GM06990 (cell line): ENCODE data around the gene ALG9.
"Not testable (repeated sequence)": the region's sequence is repeated elsewhere in the genome, so short reads cannot be mapped to it uniquely, and the experiment has no call there.

Experiments
- DNase-seq: peaks from one replicate; pipeline ENCODE4 v3.0.0-alpha.2; 2011; ENCODE audit not compliant: insufficient read length; ENCODE audit errors: extremely low read depth
- H3K27me3 ChIP-seq: replicated peaks from 2 replicates; pipeline ENCODE4 v1.6.0; 2011; ENCODE audit warnings: low read length; ENCODE audit not compliant: control insufficient read depth, insufficient read depth
- H3K36me3 ChIP-seq: 2 replicates; pipeline ENCODE4 v1.5.1; 2011; ENCODE audit warnings: low read length; ENCODE audit not compliant: control insufficient read depth, insufficient read depth
- H3K4me3 ChIP-seq: replicated peaks from 2 replicates; pipeline ENCODE4 v1.5.1; 2011; ENCODE audit warnings: low read depth, mild to moderate bottlenecking, control low read depth, low read length
- CTCF ChIP-seq: IDR thresholded peaks from 2 replicates; pipeline ENCODE4 v1.5.1; 2011; ENCODE audit warnings: low read length, control low read depth, mild to moderate bottlenecking, inconsistent platforms; ENCODE audit not compliant: insufficient read depth, poor library complexity, severe bottlenecking

The ALG9 gene

DNA sequence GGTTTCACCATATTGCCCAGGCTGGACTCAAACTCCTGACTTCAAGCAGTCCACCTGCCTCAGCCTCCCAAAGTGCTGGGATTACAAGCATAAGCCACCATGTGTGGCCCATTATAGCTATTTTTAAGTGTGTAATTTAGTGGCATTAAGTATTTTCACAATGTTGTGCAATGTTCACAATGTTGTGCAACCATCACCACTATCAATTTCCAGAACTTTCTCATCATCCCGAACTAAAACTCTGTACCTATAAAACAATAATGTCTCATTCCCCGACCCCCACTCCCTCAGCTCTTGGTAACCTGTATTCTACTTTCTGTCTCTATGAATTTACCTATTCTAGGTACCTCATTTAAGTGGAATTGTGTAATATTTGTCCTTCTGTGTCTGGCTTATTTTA, 15.5 kb upstream of the ALG9 start:
- Histone ChIP-seq H3K27me3 (no peaks in the 10 kb centered on the region), H3K4me3 (no peak overlapping the region), H3K36me3 (no peaks in the 10 kb centered on the region)
- no peak for DNase-seq
- no peak for TF ChIP-seq CTCF

- no peak for DNase-seq
- no peak overlapping the region for H3K4me3 ChIP-seq
- no peaks in the 10 kb centered on the region for H3K36me3 ChIP-seq
- no peaks in the 10 kb centered on the region for H3K27me3 ChIP-seq
- no peak for TF ChIP-seq CTCF
Measured at GRCh38 chr11:111886032-111886431, 14.7 kb upstream of the ALG9 start.

- H3K36me3 ChIP-seq, DNase-seq, H3K27me3 ChIP-seq, H3K4me3 ChIP-seq: not testable (repeated sequence)
Measured at GRCh38 chr11:111885053-111885452, 13.7 kb upstream of the ALG9 start.

DNA sequence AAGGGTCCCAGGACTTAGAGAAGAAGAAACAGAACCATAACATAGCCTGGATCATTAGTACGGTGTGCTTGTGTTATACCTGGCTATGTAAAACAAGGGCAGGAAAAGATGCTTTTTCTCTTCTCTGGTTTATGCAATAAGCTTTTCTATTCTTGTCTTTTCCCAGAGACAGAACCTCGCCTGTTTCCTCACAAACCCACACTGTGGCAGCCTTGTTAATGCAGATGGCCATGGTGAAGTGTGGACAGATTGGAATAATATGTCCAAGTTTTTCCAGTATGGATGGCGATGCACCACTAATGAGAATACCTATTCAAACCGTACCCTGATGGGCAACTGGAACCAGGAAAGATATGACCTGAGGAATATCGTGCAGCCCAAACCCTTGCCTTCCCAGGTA, 10.8 kb upstream of the ALG9 start:
- DNase-seq = no peak
- TF ChIP-seq CTCF = no peak
- no peak overlapping the region for H3K4me3 ChIP-seq

GRCh38 chr11:111879637-111879960, 8.2 kb upstream of the ALG9 start:
- DNase-seq = no peak
- H3K36me3 ChIP-seq = peaks cover 3% of the 10 kb centered on the region; the same call in 1 of the 2 replicates
- H3K4me3 ChIP-seq = peak overlapping the region; percentile 87
- H3K27me3 ChIP-seq = no peaks in the 10 kb centered on the region
- no peak for TF ChIP-seq CTCF

More for the DNA sequence above, 10.8 kb upstream of the ALG9 start:
- no peaks in the 10 kb centered on the region for H3K36me3 ChIP-seq
- H3K27me3 ChIP-seq = no peaks in the 10 kb centered on the region

- H3K4me3 ChIP-seq = peak within 1 kb of the TSS; percentile 87
Measured at GRCh38 chr11:111878849-111879636, 7.7 kb upstream of the ALG9 start, which contains the start of the genes CFAP68 and FDXACB1. Gene CFAP68 (plus strand): TSS chr11:111879541. CDS start chr11:111879561, 20 bp downstream. Gene FDXACB1 (minus strand): TSS chr11:111879165. CDS start chr11:111879132, 33 bp downstream.

More at GRCh38 chr11:111878849-111879636, 7.7 kb upstream of the ALG9 start, which contains the start of the genes CFAP68 and FDXACB1:
- peaks cover 3% of the 10 kb centered on the region; the same call in 1 of the 2 replicates for H3K36me3 ChIP-seq
- H3K27me3 ChIP-seq = no peaks in the 10 kb centered on the region
- TF ChIP-seq CTCF = peak; percentile 99
- DNase-seq = peak; percentile 94
